HuH-7 (cell line): ENCODE data around the gene EGFL8.
"Not testable (repeated sequence)": the region's sequence is repeated elsewhere in the genome, so short reads cannot be mapped to it uniquely, and the experiment has no call there.

Experiments
- DNase-seq: peaks from one replicate; pipeline ENCODE4 v3.0.0; 2011; ENCODE audit warnings: low spot score

The EGFL8 gene

GRCh38 chr6:32184084-32184640 is 19.8 kb downstream of the EGFL8 start, which contains the start of gene AGER:
AGER (minus strand) TSS chr6:32184253; CDS start chr6:32184222, 31 bp downstream.
- DNase-seq = no peak

- DNase-seq = not testable (repeated sequence)
Observed at GRCh38 chr6:32185681-32186131, 21.3 kb downstream of the EGFL8 start.

DNA sequence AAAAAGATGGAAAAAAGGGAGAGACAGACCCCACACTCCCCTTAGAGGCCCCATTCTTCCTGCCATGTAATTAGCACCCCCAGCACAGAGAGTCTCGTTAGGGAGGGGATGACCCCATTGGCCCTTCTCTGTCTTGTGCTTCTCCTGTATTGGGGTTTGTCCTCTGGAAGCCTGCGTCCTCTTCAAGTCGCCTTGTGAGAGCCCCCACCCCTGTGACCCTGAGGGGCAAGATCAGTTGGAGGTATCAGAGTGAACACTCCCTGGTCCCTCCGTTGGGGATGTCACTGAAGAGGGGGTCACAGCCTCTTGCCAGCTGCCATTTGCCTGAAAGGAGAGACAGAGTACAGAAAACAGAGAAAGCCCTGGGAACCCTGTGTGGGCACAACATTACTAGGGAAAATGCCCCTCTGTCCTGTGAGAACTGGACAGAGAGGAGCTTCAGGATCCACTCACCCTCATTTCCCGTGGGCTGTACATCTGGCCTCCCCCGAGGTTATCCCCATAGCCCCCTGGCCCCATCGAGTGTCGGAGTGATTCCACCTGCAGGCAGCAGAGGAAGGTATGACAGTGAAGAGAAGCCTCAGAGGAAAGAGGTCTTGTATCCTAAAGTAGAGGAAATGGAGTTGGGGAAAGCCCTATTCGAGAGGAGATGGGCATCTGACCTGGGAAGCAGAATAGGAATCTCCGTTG is 21.9 kb downstream of the EGFL8 start:
- not testable (repeated sequence) for DNase-seq

- no peak for DNase-seq
Observed at GRCh38 chr6:32187009-32187709, 22.8 kb downstream of the EGFL8 start.

- not testable (repeated sequence) for DNase-seq
Observed at GRCh38 chr6:32187725-32188380, 23.5 kb downstream of the EGFL8 start.

- DNase-seq = no peak
Observed at GRCh38 chr6:32188381-32189068, 24.1 kb downstream of the EGFL8 start.

DNA sequence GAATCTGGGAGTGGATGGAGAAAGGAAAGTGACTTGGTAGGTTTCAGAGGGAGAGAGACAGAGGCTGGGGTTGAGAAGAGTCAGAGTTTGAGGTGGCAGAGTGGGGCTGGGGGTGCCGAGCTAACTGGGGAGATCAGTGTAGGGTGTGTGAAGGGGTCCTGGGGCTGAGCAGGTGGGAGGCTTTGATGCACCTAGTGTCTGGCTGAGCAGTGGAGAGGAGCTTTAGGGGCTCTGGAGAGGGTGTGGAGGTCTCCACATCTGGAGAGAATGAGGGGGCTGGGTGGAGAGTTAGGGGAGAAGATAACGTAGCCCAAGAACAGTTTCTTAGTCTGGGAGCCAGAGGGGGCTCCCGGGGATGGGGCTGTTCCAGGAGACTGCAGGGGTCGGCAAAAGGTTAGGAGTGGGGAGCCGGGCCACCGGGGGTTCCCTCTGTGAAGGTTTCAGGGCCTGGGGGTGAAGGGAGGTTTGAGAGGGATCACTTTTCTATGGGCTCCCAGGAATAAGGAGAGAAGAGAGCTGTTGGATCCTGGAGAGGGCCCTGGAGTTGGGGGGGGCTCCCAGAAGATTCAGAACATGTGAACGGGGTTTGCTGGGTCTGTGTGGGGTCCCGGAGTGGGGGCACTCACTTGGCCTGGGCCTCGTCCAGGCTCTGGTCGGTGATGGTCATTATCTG is 24.8 kb downstream of the EGFL8 start:
- no peak for DNase-seq

GRCh38 chr6:32189742-32190053 is 25.3 kb downstream of the EGFL8 start:
- DNase-seq = no peak

DNA sequence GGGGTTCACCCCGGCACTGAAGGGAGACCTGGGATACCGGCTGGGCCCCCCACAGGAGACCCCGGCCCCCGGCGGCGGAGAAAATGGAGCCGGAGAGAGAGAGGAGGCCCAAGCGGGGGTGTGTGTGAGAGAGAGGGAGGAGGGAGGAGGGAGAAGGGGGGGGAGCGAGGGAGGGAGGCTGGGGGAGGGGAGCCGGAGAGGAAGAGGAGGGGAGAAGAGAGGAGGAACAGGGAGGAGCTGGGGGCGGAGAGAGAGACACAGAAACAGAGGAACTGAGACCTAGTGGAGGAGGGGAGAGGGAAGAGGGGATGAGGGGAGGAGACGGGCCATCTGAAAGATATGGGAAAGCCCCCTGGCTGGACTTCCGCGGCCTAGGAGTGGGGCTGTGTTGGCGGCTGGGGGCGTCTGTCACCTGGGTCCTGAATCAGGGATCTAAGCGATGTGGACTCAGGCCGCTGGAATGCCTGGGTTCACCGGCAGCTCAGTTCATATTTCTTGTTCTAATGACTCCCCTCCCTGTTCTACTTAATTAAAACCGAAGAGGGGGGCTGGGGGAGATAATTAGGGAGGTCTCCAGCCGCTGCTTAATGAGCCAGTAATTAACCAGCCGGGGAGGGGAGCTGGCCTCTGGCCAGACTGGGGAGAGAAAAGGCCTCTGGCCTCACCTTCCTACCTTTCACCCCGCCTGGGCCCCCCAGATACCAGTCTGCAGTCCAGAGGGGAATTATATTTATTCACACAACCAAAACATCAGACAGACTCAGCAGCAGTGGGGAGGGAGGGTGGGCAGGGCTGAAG is 25.9 kb downstream of the EGFL8 start, which contains the start of gene PBX2:
TSS of gene PBX2 (minus strand) at position 149 of the 798 bp plus-strand sequence. CDS start 287 bp downstream, outside the sequence.
- peak; percentile 66 for DNase-seq

- no peak for DNase-seq
Observed at GRCh38 chr6:32190911-32191677, 26.7 kb downstream of the EGFL8 start.

- DNase-seq = no peak
Observed at GRCh38 chr6:32191696-32192607, 27.6 kb downstream of the EGFL8 start.

DNA sequence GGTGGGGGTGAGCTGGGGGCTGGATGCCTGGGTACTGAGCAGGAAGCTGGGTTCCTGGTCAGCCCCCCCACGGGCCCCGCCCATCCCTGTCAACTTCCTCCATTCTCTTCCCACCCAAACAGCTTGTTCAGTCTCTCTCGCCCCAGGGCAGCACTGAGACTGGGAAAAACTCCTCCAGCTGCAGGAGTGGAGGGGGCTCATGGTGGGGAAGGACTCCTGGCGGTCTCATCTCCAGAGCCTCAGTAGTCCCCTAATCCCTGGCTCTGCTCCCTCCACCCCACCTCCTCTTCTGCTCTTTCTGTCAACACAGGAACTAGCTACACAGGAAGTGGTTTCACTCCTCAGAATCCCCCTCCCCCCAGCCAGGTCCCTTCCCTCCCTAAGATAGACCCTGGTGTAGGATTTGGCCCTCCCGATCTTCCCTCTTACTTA is 28.2 kb downstream of the EGFL8 start, which contains the start of gene GPSM3:
TSS of gene GPSM3 (minus strand) at position 36 of the 432 bp plus-strand sequence. CDS start 130 bp downstream, outside the sequence.
- DNase-seq = no peak

DNA sequence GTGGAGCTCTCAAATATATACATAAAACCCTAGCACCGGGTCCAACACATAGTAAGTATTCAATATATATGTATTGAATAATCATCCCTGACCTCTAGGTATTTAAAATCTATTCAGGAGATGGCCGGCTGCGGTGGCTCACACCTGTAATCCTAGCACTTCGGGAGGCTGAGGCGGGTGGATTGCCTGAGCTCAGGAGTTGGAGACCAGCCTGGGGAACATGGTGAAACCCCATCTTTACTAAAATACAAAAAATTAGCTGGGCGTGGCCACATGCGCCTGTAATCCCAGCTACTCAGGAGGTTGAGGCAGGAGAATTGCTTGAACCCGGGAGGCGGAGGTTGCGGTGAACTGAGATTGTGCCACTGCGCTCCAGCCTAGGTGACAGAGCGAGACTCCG is 28.7 kb downstream of the EGFL8 start:
- not testable (repeated sequence) for DNase-seq

DNA sequence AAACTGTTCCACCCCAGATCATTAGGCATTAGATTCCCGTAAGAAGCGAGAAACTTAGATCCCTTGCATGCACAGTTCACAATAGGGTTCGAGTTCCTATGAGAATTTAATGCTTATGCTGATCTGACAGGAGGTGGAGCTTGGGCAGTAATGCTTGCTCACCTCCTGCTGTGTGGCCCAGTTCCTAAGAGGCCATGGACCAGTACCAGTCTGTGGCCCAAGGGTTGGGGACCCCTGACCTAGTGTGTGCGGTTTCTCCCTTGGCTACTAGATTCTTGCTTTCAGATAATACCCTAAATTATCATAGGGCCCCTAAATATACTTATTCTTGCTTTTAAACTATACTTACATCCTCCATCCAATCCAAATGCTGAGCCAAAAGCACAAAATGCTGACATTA is 30.0 kb downstream of the EGFL8 start:
- DNase-seq = no peak

DNA sequence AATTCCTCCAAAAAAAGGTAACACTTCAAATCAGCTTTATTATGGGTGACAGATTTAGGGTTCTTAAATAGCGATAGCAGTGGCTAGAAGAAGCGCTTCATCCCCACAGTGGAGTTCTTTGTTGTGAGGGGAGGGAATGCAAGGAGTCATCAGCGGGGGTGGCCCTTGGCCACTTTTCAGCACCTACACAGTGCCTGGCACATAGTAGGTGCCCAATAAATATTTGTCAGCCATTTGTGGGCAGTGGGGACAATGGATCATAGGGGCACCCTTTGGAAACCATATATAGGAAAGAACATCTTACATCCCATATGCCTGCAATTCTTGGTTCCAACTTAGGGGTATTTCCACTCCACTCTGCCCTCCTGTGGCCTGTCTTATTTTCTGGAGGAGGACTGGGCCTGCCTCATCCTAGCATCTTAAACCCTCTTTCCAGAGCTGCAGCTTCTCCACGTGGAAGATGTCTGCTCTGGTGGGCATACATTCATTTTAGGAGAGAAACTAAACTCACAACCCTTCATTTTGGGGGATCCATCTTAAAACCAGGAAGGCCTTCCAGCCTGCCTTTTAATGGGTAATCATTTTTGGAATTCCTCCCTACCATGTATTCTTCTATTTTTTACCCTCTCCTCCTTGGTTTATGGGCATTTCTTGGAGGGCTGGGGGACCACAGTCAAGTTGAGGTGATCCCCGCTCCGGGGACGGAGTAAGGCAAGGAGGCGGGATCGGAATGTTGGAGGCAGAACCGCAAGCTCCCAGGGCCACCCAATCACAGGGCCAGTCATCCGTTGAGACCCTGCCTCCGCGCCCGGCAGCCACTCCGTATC is 30.6 kb downstream of the EGFL8 start:
- peak; percentile 44 for DNase-seq

DNA sequence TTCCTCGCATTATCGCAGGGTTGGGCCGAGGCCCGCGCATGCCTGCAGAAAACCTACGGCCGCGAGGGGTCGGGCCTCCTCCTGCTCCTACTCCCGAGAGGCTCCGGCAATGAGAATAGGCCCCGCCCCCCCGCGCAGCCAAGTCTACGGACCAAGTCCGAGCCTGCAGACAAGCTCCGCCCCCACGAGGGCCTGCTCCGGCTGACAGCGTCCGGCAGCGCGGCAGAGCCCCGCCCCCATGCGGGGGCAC is 31.2 kb downstream of the EGFL8 start:
- peak; percentile 91 for DNase-seq

DNA sequence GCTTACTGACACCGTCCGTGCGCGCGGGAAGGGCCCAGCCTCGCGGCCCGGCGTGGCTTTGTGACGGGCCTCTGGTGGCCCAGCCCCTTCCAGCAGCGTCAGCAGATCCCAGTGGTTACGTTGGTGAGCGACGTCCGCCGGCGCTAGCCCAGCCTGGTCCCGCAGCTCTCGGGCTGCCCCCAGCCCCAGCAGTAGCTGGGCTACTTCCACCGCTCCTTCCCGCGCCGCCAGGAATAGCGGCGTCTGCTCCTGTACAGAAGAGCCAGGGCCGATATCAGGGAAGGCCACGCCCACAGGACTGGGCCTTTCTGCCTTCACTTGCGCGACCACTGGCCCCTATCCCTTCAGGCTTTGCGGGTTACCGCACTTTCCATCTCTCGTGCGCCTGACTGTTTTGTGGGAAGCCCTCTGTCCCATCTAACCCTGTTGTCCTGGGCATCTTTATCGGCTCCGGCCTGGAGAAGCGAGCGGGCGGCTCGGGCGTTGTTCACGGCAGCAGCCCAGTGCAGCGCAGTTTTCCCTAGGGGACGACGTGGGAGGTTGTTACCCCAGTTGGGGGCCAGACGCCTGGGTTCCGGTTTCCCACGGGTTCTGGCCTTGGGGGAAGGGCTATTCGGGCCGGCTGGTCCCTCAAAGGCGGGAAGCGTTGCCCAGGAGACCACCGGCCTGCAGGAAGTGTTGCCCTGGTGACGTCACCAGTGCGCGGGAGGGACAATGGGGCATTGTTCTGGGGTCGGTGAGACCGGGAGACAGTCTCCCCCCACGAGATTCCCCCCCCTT is 31.7 kb downstream of the EGFL8 start:
- peak; percentile 83 for DNase-seq
